ENCODE measurements around the gene NF2. TPM values are rescaled to one million over a fixed set of nuclear protein-coding genes. Genes with fewer than 3 reads are reported as not detected.

NF2 gene
- total and polyA plus RNA-seq, 8 donors: 6.5 to 33.7 (median 19.3) TPM

- FAIRE-seq: no peak
- no peaks in the 10 kb centered on the region for H3K27me3 ChIP-seq
- ATAC-seq: no peak
- no peaks in the 10 kb centered on the region for H3K4me1 ChIP-seq
- intact Hi-C loops (cut with DNase I): loop anchor here in 1 of 3 donors (10.0 kb wide), 1 partner anchor 311 kb away; no protein-coding TSS in a partner anchor
- H3K4me3 ChIP-seq: no peak overlapping the region
- 75 to 85% methylated on average over 9 of the region's 9 CpGs for WGBS, 2 donors
- H3K9me3 ChIP-seq: no peaks in the 10 kb centered on the region
- H3K27ac ChIP-seq: no peak overlapping the region
- no peak for DNase-seq
- no peaks in the 10 kb centered on the region for H3K36me3 ChIP-seq
- TF ChIP-seq CTCF (IDR thresholded peaks at IDR 0.05): no peak
These were observed 90.2 kb downstream of the NF2 start for GRCh38 chr22:29693671-29694070.

- DNase-seq (peak in 1 of 6 donors; percentile 57), FAIRE-seq (no peak), ATAC-seq (peak in 1 of 4 donors; percentile 6)
- Histone ChIP-seq H3K4me3 (no peak overlapping the region), H3K27me3 (no peaks in the 10 kb centered on the region), H3K27ac (no peak overlapping the region), H3K36me3 (no peaks in the 10 kb centered on the region), H3K4me1 (no peaks in the 10 kb centered on the region), H3K9me3 (no peaks in the 10 kb centered on the region)
- no peak for TF ChIP-seq CTCF (IDR thresholded peaks at IDR 0.05)
- intact Hi-C loops (cut with DNase I): loop anchor here in 1 of 3 donors (10.0 kb wide), 1 partner anchor 309 kb away; no protein-coding TSS in a partner anchor
- 92 to 94% methylated on average over 33 of the region's 33 CpGs for WGBS, 2 donors
These were observed 91.9 kb downstream of the NF2 start for GRCh38 chr22:29695129-29695926.

- FAIRE-seq: no peak
- H3K9me3 ChIP-seq: no peaks in the 10 kb centered on the region
- DNase-seq: peak in 1 of 6 donors; percentile 24
- H3K27me3 ChIP-seq: no peaks in the 10 kb centered on the region
- no peak for ATAC-seq
- no peaks in the 10 kb centered on the region for H3K36me3 ChIP-seq
- 83 to 85% methylated on average over 16 of the region's 16 CpGs for WGBS, 2 donors
- no peak overlapping the region for H3K4me3 ChIP-seq
- H3K4me1 ChIP-seq: peaks cover 7 to 20% (median 7%) of the 10 kb centered on the region in 3 donors
- no peak for TF ChIP-seq CTCF (IDR thresholded peaks at IDR 0.05)
- H3K27ac ChIP-seq: no peak overlapping the region
- intact Hi-C loops (cut with DNase I): loop anchor here in 1 of 3 donors (10.0 kb wide), 1 partner anchor 307 kb away; no protein-coding TSS in a partner anchor
These were observed 94.6 kb downstream of the NF2 start for GRCh38 chr22:29697853-29698598.

GRCh38 chr22:29700206-29700899, 96.9 kb downstream of the NF2 start:
- FAIRE-seq: no peak
- Histone ChIP-seq H3K27ac (no peak overlapping the region), H3K36me3 (no peaks in the 10 kb centered on the region), H3K9me3 (no peaks in the 10 kb centered on the region), H3K27me3 (no peaks in the 10 kb centered on the region), H3K4me3 (no peak overlapping the region), H3K4me1 (peaks cover 7 to 20% (median 7%) of the 10 kb centered on the region in 3 donors)
- no peak for TF ChIP-seq CTCF (IDR thresholded peaks at IDR 0.05)
- 69 to 70% methylated on average over 19 of the region's 19 CpGs for WGBS, 2 donors
- intact Hi-C loops (cut with DNase I): no loop called here
- no peak for ATAC-seq
- peak in 1 of 6 donors; percentile 52 for DNase-seq
